Suprapubic skin (tissue), 3 donors: ENCODE results near the gene CLDN16.

Experiments
- CTCF ChIP-seq, 2 donors: fragments of 200-600 bp in 1 of 2; fragments of 450-650 bp in 1 of 2; sonication (generic) in 1 of 2; IDR thresholded peaks; one replicate each; pipeline ENCODE4 v1.5.1; 2016 to 2019; ENCODE audit warnings: antibody characterized with exemption in 2 of 2, mild to moderate bottlenecking in 1 of 2, moderate library complexity in 1 of 2
- POLR2AphosphoS5 ChIP-seq, 3 donors: sonication (generic); formaldehyde crosslinking; IDR thresholded peaks; one replicate each; pipeline ENCODE4 v1.6.1; 2017; ENCODE audit warnings: antibody characterized with exemption in 3 of 3

- TF ChIP-seq CTCF (IDR thresholded peaks at IDR 0.05) (no peak), POLR2AphosphoS5 (IDR thresholded peaks at IDR 0.05) (no peak)
These were observed 41.4 kb upstream of the CLDN16 start for GRCh38 chr3:190346541-190346940.
